GM19324 (cell line): ENCODE results near the gene FIP1L1.
"Not testable (repeated sequence)": the region's sequence is repeated elsewhere in the genome, so short reads cannot be mapped to it uniquely, and the experiment has no call there.

Source experiments
- ATAC-seq: cut with Tn5 transposase; IDR thresholded peaks from one replicate; pipeline ENCODE4 v1.9.1; 2021; ENCODE audit warnings: mild to moderate bottlenecking, moderate library complexity; ENCODE audit not compliant: unreplicated experiment, low FRiP score

FIP1L1 gene

DNA sequence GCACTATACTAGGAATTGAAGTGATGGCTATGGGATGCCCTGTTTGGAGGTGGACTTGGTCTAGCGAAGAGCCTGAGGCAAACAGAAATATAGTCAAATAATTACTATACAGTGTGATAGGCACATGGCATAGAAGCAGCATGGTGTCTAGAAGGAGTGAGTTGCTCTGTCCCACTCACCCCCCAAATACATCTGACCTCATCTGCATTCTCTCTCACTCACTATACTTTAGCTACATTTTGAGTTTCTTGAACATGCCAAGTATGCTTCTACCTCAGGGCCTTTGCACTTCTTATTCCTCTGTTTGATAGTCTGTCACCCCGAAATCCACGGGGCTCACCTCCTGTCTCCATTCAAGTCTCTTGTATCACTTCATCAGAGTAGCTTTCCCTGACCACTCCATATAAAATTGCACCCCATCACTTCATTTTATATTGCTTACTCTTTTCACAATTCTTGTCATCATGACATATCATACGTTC, 2.6 kb upstream of the FIP1L1 start:
- no peak for ATAC-seq

- no peak for ATAC-seq
Measured at GRCh38 chr4:53376900-53377299, 541 bp upstream of the FIP1L1 start.

DNA sequence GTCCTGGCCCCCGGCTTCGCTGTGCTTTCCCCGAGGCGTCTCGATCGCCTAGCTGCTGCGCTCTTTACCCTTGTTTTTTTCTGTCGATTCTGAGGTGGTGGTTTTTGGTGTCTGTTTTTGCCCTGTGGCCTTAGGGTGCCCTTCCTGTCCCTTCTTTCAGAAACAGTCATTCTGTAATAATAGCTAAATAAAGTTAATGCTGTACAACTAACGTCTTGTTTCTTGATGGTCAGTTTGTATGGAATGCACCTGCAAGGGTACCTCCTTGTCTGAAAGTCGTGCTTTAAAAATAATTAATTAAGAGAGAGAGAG, 686 bp downstream of the FIP1L1 start:
- ATAC-seq: no peak

DNA sequence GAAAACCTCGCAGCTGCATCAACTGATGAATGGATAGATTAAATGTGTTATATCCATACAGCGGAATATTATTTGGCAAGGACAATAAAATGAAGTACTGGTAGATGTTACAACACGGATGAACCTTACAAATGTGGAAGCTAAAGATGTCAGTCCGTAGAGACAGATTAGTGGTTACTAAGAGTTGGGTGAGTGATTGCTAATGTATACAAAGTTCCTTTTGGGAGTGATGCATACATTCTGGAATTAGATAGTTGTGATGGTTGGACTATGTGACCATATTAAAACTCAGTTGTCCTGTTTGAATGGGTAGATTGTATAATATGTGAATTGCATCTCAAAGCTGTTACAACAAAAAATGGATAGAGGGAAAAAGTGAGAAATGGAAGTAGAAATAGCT, 2.8 kb downstream of the FIP1L1 start:
- no peak for ATAC-seq

GRCh38 chr4:53409479-53409878, 32.0 kb downstream of the FIP1L1 start:
- ATAC-seq: not testable (repeated sequence)

DNA sequence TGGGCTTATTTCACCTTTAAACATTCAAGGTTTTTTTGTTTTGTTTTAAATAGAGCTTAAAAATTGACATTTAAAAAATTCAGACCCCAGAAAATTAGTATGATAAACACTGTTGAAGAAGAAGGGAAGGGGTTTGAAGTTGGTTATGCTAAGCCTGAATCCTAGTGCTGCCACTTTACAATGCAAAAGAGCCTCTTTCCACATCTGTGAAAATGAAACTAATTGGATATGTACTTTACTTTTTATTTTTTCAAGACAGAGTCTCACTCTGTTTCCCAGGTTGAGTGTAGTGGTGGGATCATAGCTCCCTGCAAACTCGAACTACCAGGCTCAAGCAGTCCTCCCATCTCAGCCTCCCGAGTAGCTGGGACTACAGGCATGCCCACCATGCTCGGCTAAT, 41.8 kb downstream of the FIP1L1 start:
- ATAC-seq: no peak

- ATAC-seq: no peak
Measured at GRCh38 chr4:53421791-53422190, 44.4 kb downstream of the FIP1L1 start.

DNA sequence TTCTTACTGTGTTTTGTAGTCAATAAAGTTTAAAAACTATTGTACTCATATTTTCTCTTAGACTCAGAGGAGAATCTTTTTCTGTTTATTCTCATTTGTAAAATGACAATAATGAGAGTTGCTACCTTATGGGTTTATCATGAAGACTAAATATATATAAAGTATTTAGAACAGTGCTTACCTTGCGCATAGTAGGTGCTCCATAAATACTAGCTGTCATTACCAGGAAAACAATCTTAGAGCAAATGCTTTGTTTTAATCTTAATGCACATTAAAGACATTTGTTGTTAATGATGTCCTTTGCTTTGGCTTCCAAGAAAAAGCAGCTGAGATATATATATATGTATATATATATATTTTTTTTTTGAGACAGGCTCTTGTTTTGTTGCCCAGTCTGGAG, 44.9 kb downstream of the FIP1L1 start:
- ATAC-seq: no peak

- no peak for ATAC-seq
Measured at GRCh38 chr4:53424280-53424679, 46.8 kb downstream of the FIP1L1 start.

GRCh38 chr4:53427366-53427765, 49.9 kb downstream of the FIP1L1 start:
- no peak for ATAC-seq

DNA sequence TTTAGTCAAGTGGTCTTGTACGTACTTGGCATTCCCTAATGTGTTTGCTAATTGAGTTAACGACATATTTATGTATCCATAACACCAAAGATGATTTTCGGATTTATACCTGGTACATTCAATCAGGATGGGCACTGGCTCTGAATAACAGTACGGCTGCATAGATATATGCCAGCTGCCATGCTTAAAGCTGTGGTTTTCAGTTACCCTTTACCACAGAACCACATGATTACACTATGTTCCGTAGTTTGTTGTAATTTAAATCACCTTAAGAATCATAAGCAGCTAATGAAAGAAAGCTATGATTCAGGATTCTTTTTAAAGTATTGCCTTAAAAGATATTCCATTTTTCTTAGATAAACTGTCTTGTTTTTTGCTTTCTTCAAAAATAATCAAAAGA, 53.6 kb downstream of the FIP1L1 start:
- no peak for ATAC-seq

DNA sequence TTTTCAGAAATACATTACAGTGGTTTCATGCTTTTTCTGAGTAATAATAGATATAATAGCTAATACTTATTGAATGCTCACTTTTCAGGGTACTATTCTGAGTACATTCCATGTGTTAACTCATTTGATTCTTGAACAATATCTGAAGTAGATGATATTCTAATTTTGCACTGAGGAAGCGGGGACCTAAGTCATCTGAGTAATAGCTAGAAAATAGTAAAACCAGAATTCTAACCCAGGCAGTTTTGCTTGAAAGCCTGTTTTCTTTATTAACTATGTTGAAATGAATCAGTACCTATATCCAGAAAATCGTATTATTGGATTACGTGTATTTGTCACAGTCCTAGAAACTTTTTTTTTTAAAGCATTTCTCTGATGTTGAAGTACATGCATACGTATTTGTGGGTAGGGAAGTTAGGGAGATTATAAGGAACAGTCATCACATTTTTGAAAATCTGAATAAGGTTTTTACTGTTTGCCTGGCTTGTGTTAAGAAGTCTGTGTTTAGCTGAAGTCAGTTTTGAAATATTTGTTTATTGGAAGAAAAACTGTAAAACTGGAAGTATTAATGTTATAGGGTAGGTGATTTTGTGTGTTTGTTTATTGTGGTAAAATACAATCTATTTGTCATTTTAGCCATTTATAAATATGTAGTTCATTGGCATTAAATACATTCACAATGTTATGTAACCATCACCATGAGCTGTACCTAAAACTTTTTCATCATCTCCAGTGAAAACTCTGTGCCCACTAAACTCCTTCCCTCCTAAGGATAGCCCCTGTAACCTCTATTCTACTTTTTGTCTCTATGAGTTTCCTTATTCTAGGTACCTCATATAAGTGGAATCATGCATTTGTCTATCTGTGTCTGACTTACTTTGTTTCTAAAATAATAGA, 55.3 kb downstream of the FIP1L1 start:
- no peak for ATAC-seq

- no peak for ATAC-seq
Measured at GRCh38 chr4:53436251-53436650, 58.8 kb downstream of the FIP1L1 start.

DNA sequence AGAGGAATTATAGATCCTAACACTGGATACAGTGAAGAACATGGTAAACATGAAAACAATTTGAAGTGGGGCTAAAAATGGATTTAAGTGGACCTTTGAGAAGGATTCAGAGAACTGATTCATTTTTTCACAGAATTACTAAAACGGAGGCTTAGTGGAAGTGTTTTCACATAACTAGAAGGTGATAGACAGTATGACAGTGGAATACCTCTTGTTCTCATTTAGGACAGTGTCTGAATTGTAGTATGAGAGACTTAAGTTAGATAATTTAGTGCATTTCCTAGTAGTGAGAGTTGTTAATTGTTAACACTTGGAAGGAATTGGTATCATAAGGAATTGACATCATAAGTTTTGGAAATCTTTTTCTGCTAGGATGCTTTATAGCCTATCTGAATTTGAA, 64.1 kb downstream of the FIP1L1 start:
- no peak for ATAC-seq

DNA sequence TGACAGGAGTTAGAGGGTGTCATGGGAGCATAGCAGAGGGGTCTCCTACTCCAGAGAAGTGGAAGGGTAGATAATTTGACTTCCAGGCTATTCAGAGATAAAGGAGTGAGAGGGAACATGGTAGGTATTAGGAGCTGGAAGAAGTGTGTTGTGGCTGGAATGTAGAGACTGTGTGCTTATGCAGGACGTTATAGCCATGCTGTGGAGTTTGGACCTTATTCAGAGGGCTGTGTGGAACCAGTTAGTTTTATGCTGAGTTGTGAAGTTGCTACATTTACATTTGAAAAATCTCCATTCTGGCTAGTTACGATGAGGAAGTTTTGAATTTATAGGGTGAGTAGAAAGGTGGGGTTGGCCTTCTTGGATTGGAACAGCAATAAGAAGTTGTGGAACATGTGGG, 67.5 kb downstream of the FIP1L1 start:
- ATAC-seq: no peak

- no peak for ATAC-seq
Measured at GRCh38 chr4:53450773-53451172, 73.3 kb downstream of the FIP1L1 start.

DNA sequence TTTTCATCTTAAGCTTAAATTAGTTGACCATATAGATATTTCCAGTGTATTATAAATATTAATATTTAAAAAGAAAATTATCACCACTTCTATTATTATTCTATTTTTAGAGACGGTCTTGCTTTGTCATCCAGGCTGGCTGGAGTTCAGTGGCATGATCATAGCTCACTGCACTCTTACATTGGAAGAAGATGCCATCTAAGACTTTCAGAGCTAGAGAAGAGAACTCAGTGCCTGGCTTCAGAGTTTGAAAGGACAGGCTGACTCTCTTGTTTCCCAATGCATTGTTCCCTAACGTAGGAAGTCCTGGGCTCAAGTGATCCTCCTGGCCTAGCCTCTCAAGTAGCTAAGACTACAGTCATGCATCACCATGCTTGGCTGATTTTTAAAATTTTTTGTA, 75.9 kb downstream of the FIP1L1 start:
- no peak for ATAC-seq

GRCh38 chr4:53455766-53456165, 78.3 kb downstream of the FIP1L1 start:
- ATAC-seq: no peak

GRCh38 chr4:53456178-53456577, 78.7 kb downstream of the FIP1L1 start:
- no peak for ATAC-seq

GRCh38 chr4:53459548-53459947, 82.1 kb downstream of the FIP1L1 start:
- ATAC-seq: no peak

- no peak for ATAC-seq
Measured at GRCh38 chr4:53461244-53461643, 83.8 kb downstream of the FIP1L1 start.

GRCh38 chr4:53463340-53463739, 85.9 kb downstream of the FIP1L1 start:
- no peak for ATAC-seq

- no peak for ATAC-seq
Measured at GRCh38 chr4:53465281-53465680, 87.8 kb downstream of the FIP1L1 start.
